ENCODE measurements around the gene PI4KA. TPM values are rescaled to one million over a fixed set of nuclear protein-coding genes. Genes with fewer than 3 reads are reported as not detected.
"Not testable (repeated sequence)": the region's sequence is repeated elsewhere in the genome, so short reads cannot be mapped to it uniquely, and the experiment has no call there.

The PI4KA gene
- total RNA-seq, 4 donors from 2014 or later, result 42.5 to 81.3 (median 66.1) TPM

- no peak for DNase-seq (ENCODE audit: low spot score in 2 of 2)
- WGBS, 2 donors, result 97 to 100% methylated on average over 2 of the region's 2 CpGs
- TF ChIP-seq CTCF (IDR thresholded peaks at IDR 0.05), result no peak
- no peak for TF ChIP-seq POLR2A (IDR thresholded peaks at IDR 0.05)
- intact Hi-C loops (cut with DNase I; ENCODE audit: low total_unique reads), result no loop called here
- no peak overlapping the region for H3K4me3 ChIP-seq (ENCODE audit: low read depth, poor library complexity, severe bottlenecking)
These were observed 44.5 kb upstream of the PI4KA start for GRCh38 chr22:20903093-20903492.

- DNase-seq (ENCODE audit: low spot score in 2 of 2); intact Hi-C loops (cut with DNase I; ENCODE audit: low total_unique reads); H3K4me3 ChIP-seq (ENCODE audit: low read depth, poor library complexity, severe bottlenecking): not testable (repeated sequence)
- WGBS, 2 donors, result 92 to 93% methylated on average over 18 of the region's 18 CpGs
These were observed 42.8 kb upstream of the PI4KA start for GRCh38 chr22:20901093-20902033.

GRCh38 chr22:20899827-20900423, 41.3 kb upstream of the PI4KA start:
- intact Hi-C loops (cut with DNase I; ENCODE audit: low total_unique reads), result no loop called here
- no peak overlapping the region for H3K4me3 ChIP-seq (ENCODE audit: low read depth, poor library complexity, severe bottlenecking)
- no peak for DNase-seq (ENCODE audit: low spot score in 2 of 2)
- no peak for TF ChIP-seq CTCF (IDR thresholded peaks at IDR 0.05)
- no peak for TF ChIP-seq POLR2A (IDR thresholded peaks at IDR 0.05)
- 80 to 84% methylated on average over 7 of the region's 7 CpGs for WGBS, 2 donors

GRCh38 chr22:20897737-20898136, 39.1 kb upstream of the PI4KA start:
- 93% methylated on average over 7 of the region's 7 CpGs for WGBS, 2 donors
- DNase-seq (ENCODE audit: low spot score in 2 of 2); H3K4me3 ChIP-seq (ENCODE audit: low read depth, poor library complexity, severe bottlenecking); intact Hi-C loops (cut with DNase I; ENCODE audit: low total_unique reads): not testable (repeated sequence)

- no peak overlapping the region for H3K4me3 ChIP-seq (ENCODE audit: low read depth, poor library complexity, severe bottlenecking)
- intact Hi-C loops (cut with DNase I; ENCODE audit: low total_unique reads), result no loop called here
- DNase-seq (ENCODE audit: low spot score in 2 of 2), result no peak
- WGBS, 2 donors, result 96 to 97% methylated on average over 6 of the region's 6 CpGs
- TF ChIP-seq CTCF (IDR thresholded peaks at IDR 0.05) (no peak), POLR2A (IDR thresholded peaks at IDR 0.05) (no peak)
These were observed 32.4 kb upstream of the PI4KA start for GRCh38 chr22:20890975-20891374.

- TF ChIP-seq POLR2A (IDR thresholded peaks at IDR 0.05) (no peak), CTCF (IDR thresholded peaks at IDR 0.05) (no peak)
- WGBS, 2 donors, result 88 to 95% methylated on average over 13 of the region's 13 CpGs
- no peak overlapping the region for H3K4me3 ChIP-seq (ENCODE audit: low read depth, poor library complexity, severe bottlenecking)
- intact Hi-C loops (cut with DNase I; ENCODE audit: low total_unique reads), result no loop called here
- DNase-seq (ENCODE audit: low spot score in 2 of 2), result no peak
These were observed 31.4 kb upstream of the PI4KA start for GRCh38 chr22:20889904-20890540.
